Measurements from ENCODE around the gene MAP4K3. TPM values are rescaled to one million over a fixed set of nuclear protein-coding genes. Genes with fewer than 3 reads are reported as not detected.

The MAP4K3 gene
- total RNA-seq, 1 donor from 2014 or later = 63.6 TPM

- H3K27ac Mint-ChIP-seq = no peak overlapping the region
- H3K27me3 Mint-ChIP-seq = no peaks in the 10 kb centered on the region
- no peak overlapping the region for H3K4me3 Mint-ChIP-seq (ENCODE audit: low read depth)
- DNase-seq (ENCODE audit: low spot score, unreplicated experiment) = no peak
- H3K36me3 Mint-ChIP-seq (ENCODE audit: insufficient read depth) = peaks cover 17% of the 10 kb centered on the region
- H3K9me3 Mint-ChIP-seq (ENCODE audit: low read depth) = peaks cover 5% of the 10 kb centered on the region
- TF ChIP-seq CTCF (IDR thresholded peaks at IDR 0.05; ENCODE audit: unreplicated experiment) = no peak
- H3K4me1 Mint-ChIP-seq (ENCODE audit: low read depth) = peaks cover 10% of the 10 kb centered on the region
Observed at GRCh38 chr2:39320162-39320561, 116.9 kb downstream of the MAP4K3 start.

GRCh38 chr2:39313575-39313974 lies 123.5 kb downstream of the MAP4K3 start:
- H3K27me3 Mint-ChIP-seq = no peaks in the 10 kb centered on the region
- no peak for TF ChIP-seq CTCF (IDR thresholded peaks at IDR 0.05; ENCODE audit: unreplicated experiment)
- DNase-seq (ENCODE audit: low spot score, unreplicated experiment) = no peak
- H3K4me1 Mint-ChIP-seq (ENCODE audit: low read depth) = peaks cover 6% of the 10 kb centered on the region
- H3K4me3 Mint-ChIP-seq (ENCODE audit: low read depth) = no peak overlapping the region
- peaks cover 8% of the 10 kb centered on the region for H3K9me3 Mint-ChIP-seq (ENCODE audit: low read depth)
- H3K36me3 Mint-ChIP-seq (ENCODE audit: insufficient read depth) = peaks cover 23% of the 10 kb centered on the region
- peak overlapping the region; percentile 66 for H3K27ac Mint-ChIP-seq

- Mint-ChIP-seq H3K36me3 (ENCODE audit: insufficient read depth) (peaks cover 16% of the 10 kb centered on the region), H3K4me1 (ENCODE audit: low read depth) (no peaks in the 10 kb centered on the region), H3K9me3 (ENCODE audit: low read depth) (peaks cover 3% of the 10 kb centered on the region), H3K27me3 (no peaks in the 10 kb centered on the region), H3K27ac (no peak overlapping the region), H3K4me3 (ENCODE audit: low read depth) (no peak overlapping the region)
- TF ChIP-seq CTCF (IDR thresholded peaks at IDR 0.05; ENCODE audit: unreplicated experiment) = no peak
- no peak for DNase-seq (ENCODE audit: low spot score, unreplicated experiment)
Observed at GRCh38 chr2:39311469-39311868, 125.6 kb downstream of the MAP4K3 start.

GRCh38 chr2:39308778-39309177 lies 128.3 kb downstream of the MAP4K3 start:
- Mint-ChIP-seq H3K9me3 (ENCODE audit: low read depth) (peaks cover 3% of the 10 kb centered on the region), H3K4me3 (ENCODE audit: low read depth) (no peak overlapping the region), H3K36me3 (ENCODE audit: insufficient read depth) (peaks cover 21% of the 10 kb centered on the region), H3K27ac (no peak overlapping the region), H3K4me1 (ENCODE audit: low read depth) (no peaks in the 10 kb centered on the region), H3K27me3 (no peaks in the 10 kb centered on the region)
- no peak for TF ChIP-seq CTCF (IDR thresholded peaks at IDR 0.05; ENCODE audit: unreplicated experiment)
- no peak for DNase-seq (ENCODE audit: low spot score, unreplicated experiment)

GRCh38 chr2:39306626-39307025 lies 130.5 kb downstream of the MAP4K3 start:
- Mint-ChIP-seq H3K4me1 (ENCODE audit: low read depth) (peaks cover 8% of the 10 kb centered on the region), H3K27ac (no peak overlapping the region), H3K27me3 (no peaks in the 10 kb centered on the region), H3K4me3 (ENCODE audit: low read depth) (no peak overlapping the region), H3K9me3 (ENCODE audit: low read depth) (peaks cover 3% of the 10 kb centered on the region), H3K36me3 (ENCODE audit: insufficient read depth) (peaks cover 24% of the 10 kb centered on the region)
- DNase-seq (ENCODE audit: low spot score, unreplicated experiment) = no peak
- no peak for TF ChIP-seq CTCF (IDR thresholded peaks at IDR 0.05; ENCODE audit: unreplicated experiment)

Data from progenitor cell of endocrine pancreas (in vitro differentiated cells).